GM23248 (cell line): Measurements from ENCODE around the gene TMEM59L.

ENCODE experiments used
- EZH2 ChIP-seq: fragments of 200-600 bp; sonication (generic); IDR thresholded peaks from 2 replicates; pipeline ENCODE4 v1.6.1; 2018; ENCODE audit warnings: antibody characterized with exemption, mild to moderate bottlenecking; ENCODE audit not compliant: insufficient read depth, poor library complexity, severe bottlenecking
- EZH2phosphoT487 ChIP-seq: fragments of 200-600 bp; sonication (generic); IDR thresholded peaks from 2 replicates; pipeline ENCODE4 v1.6.1; 2018; ENCODE audit warnings: antibody characterized with exemption, moderate library complexity, mild to moderate bottlenecking, low read depth; ENCODE audit not compliant: insufficient read depth

- TF ChIP-seq EZH2 (no peak), EZH2phosphoT487 (no peak)
Measured at GRCh38 chr19:18586306-18586705, 26.4 kb upstream of the TMEM59L start.
